GM03348 (cell line): ENCODE measurements around the gene TMEM202.
"Not testable (repeated sequence)": the region's sequence is repeated elsewhere in the genome, so short reads cannot be mapped to it uniquely, and the experiment has no call there.

Experiments used
- DNase-seq: peaks from one replicate; pipeline ENCODE4 v3.0.0; 2012; ENCODE audit warnings: low spot score

Gene TMEM202

GRCh38 chr15:72402726-72403125 lies 4.6 kb downstream of the TMEM202 start:
- DNase-seq, result no peak

- DNase-seq, result no peak
Observed at GRCh38 chr15:72404356-72404755, 6.3 kb downstream of the TMEM202 start.

DNA sequence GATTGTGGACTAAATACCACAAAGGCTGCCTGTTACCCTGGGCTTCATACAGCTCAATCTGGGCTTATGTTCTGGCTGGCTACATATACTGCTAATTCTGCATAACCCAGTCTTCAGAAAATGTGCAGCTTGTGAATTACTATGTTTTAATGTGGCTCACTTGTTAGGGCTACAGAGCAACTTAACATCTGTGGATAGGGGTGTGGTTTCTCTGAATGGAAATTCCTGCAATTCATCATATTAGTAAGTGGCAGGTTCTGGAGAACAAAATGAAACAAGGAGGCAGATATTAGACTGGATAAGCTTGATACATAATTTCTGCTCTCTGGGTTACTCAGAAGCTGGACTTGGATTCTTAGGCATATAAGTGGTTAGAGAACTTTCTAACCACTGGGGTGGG lies 6.7 kb downstream of the TMEM202 start:
- no peak for DNase-seq

DNA sequence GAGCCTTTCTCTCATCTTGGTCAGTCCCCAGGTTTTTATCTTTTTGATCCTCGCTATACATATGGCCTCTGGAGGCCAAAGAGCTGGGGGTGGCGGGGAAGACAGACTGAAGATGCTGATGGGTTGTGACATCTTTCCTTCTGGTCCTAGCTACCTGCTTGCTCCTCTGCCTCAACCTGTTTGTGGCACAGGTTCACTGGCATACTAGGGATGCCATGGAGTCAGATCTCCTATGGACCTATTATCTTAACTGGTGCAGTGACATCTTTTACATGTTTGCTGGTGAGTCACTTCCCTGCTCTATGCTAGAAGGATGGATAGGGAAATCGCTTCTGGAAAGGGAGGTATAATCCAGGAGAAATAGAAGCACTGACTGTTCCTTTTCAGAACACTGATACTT lies 8.8 kb downstream of the TMEM202 start:
- no peak for DNase-seq

GRCh38 chr15:72411111-72411510 lies 13.0 kb downstream of the TMEM202 start:
- DNase-seq, result no peak

DNA sequence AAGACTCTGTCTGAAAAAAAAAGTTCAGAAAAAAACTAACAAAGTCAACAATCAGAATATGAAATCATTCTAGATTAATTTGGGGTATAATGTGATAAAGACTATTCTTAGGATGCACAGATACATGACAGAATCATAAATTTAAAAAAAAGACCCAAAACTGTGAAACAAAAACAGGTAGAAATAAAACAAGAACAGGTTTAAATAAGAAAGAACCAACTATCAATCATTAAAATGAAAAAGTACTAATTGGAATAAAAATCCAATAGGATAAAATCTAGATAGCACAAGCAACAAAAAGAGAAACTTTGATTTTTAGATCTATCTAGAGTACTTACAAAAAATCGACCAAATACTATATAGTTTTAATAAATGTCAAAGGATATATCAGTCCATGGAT lies 13.4 kb downstream of the TMEM202 start:
- no peak for DNase-seq

- DNase-seq, result not testable (repeated sequence)
Observed at GRCh38 chr15:72413337-72413736, 15.2 kb downstream of the TMEM202 start.

DNA sequence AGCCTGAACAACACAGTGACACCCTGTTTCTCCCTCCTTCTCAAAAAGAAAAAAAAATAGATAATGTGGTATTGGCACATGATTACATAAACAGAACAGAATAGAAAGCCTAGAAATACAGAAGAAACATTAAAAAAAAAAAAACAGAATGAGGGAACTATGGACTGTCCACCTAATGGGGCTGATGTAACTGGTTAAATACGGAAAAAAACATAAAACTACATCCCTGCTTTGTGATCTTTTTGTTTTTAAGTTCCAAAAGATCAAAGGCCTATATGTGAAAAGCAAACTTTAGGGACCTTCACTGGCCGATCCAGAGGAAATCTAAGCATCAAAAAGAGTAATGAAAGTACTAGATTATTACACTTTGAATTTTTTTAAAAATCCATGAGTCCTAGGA lies 17.2 kb downstream of the TMEM202 start:
- no peak for DNase-seq

GRCh38 chr15:72419768-72420167 lies 21.7 kb downstream of the TMEM202 start:
- DNase-seq, result not testable (repeated sequence)

DNA sequence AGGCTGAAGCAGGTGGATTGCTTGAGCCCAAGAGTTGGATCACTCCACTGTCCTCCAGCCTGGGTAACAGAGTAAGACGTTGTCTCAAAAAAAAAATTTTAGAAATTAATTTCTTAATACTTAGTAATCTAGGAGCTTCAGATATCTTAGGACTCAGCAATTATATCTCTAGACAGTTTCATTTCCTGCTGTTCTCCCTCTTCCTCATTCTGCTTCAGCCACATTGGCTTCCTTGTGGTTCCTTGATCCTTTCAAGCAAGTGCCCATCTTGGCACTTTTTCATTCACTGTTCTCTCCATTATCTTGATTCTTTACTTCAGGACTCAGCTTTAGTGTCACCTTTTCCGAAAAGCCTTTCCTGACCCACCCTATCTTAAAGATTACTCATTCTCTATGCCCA lies 22.5 kb downstream of the TMEM202 start:
- no peak for DNase-seq

- no peak for DNase-seq
Observed at GRCh38 chr15:72421484-72421883, 23.4 kb downstream of the TMEM202 start.

DNA sequence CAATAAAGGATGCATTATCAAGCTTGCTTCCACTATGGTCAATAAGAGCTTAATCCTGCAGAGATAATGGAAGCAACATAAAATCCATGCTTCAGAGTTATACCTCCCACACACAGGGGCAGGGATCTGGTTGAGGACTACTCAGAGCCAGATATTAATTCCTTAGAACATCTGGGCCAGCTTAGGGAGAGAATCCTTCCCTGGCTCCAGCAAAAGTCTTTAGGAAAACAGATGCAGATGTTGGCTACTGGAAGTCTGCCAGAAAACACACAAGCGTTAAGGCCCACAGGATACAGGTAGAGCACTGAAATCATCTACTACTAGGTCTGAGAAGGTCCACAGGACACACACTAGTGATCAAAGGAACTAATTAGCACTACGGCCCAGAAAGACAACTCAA lies 25.2 kb downstream of the TMEM202 start:
- no peak for DNase-seq

- DNase-seq, result no peak
Observed at GRCh38 chr15:72426753-72427152, 28.6 kb downstream of the TMEM202 start.

DNA sequence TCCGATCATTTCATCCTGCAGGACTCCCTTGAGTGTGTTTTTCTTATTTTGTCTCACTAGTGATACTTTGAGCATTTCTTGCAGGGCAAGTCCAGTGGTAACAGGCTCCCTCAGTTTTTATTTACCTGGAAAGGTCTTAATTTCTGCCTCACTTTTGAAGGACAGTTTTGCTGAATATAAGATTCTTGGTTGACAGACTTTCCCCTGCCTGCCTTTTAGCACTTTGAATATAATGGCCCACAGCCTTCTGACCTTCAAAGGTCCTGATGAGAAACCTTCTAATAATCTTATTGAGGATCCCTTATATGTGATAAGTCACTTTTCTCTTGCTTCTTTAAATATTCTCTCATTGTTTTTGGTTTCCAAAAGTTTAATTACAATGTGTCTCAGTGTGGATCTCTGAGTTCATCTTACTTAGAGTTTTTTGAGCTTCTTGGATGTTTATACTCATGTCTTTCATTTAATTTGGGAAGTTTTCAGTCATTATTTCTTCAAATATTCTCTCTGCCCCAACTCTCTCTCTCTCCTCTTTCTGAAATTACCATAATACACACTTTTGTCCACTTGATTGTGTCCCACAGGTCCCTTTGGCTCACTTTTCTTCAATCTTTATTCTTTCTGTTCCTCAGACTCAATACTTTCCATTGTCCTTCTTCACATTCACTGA lies 39.7 kb downstream of the TMEM202 start:
- no peak for DNase-seq

DNA sequence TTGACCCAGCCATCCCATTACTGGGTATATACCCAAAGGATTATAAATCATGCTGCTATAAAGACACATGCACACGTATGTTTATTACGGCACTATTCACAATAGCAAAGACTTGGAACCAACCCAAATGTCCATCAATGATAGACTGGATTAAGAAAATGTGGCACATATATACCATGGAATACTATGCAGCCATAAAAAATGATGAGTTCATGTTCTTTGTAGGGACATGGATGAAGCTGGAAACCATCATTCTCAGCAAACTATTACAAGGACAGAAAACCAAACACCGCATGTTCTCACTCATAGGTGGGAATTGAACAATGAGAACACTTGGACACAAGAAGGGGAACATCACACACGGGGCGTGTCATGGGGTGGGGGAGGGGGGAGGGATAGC lies 44.7 kb downstream of the TMEM202 start:
- not testable (repeated sequence) for DNase-seq

- DNase-seq, result no peak
Observed at GRCh38 chr15:72445426-72445825, 47.3 kb downstream of the TMEM202 start.

- DNase-seq, result no peak
Observed at GRCh38 chr15:72450805-72451204, 52.7 kb downstream of the TMEM202 start.

DNA sequence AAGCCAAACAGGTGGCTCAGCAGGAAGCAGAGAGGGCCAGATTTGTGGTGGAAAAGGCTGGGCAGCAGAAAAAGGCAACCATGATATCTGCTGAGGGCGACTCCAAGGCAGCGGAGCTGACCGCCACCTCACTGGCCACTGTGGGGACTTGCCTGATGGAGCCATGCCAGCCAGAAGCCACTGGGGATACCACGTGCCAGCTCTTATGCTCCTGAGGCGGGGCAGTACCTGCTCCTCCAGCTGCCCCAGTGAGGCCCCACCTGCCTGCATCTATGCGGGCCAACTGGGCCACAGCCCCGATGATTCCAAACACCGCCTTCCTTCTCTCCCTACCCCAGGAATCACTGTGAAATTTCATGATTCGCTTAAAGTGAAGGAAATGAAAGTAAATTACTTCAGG lies 53.1 kb downstream of the TMEM202 start:
- DNase-seq, result no peak

- DNase-seq, result no peak
Observed at GRCh38 chr15:72456684-72457083, 58.6 kb downstream of the TMEM202 start.
